ENCODE measurements around the gene TCF7.

Gene TCF7

DNA sequence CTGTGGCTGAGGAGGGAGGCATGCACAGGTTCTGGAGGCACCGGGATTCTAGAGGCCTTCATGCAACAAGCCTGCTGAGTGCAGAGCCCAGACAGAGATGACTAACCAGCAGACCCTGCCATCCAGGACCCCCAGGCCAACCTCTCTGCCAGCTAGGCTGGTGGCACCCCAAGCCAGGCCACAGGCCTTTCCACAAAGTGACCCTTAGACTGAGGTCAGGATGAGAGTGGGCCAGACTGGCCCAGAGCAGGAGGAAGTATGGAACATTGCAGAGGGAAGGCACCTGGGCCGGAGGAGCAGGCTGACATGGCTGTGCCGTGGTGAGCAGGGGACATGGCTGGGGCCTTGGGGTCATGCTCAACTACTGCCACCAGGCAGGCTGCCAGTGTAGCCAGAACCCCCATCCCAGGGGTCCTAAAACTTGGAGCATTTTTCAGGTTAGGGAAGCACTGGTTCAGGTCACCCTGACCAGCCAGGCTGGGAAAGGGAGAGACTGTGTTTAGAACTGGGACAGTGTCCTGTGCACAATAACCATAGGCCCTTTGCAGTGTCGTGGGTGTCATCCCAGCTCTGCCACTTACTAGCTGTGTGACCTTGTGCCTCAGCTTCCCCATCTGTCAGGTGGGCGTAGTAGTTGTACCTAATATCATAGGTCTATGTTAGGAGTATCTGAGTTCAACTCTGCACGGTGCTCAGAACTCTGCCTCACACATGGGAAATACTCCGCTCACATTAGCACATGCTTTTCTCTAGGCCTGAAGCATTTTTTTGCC, 17.3 kb downstream of the TCF7 start:
- no peak for DNase-seq

GRCh38 chr5:134132372-134133187, 18.1 kb downstream of the TCF7 start:
- DNase-seq, result peak; percentile 51 to 71

DNA sequence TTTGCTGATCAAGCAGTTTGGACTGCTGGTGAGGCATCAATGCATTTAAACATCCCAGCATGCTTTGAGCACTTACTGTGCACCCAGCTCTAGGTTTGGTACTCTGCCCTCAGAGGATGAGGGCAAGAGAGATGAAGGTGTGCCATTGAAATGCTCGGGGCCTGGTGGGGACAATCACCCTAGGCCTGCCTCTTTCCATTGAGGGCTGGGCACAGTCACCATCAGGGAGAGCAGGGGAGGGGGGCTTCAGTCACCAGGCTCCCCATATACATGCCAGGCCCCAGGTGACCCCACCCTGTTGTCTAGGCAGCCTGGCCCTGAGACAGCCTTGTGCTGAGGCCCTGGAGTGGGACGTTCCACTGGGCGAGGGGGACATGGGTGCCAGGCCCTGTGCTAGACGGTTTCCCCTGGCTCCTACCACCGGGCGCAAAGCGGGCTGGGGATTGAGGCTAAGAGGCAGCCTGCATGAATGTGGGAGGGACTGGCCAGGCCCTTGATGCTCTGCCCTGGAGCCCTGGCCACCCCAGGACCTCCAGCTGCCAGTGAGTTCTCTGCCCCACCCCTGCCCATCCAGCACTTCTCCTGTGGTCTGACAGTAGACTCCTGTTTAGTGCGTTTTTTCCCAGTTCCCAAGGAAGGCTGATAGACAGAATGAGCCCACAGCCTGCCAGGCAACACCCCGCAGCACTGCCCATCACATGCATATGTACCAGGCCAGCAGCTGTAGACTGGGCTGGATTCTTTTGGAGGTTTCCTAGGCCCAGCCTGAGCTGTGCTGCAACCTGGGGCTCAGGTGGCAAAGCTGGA, 18.9 kb downstream of the TCF7 start:
- DNase-seq, result no peak

GRCh38 chr5:134133995-134134541, 19.6 kb downstream of the TCF7 start:
- DNase-seq, result no peak

DNA sequence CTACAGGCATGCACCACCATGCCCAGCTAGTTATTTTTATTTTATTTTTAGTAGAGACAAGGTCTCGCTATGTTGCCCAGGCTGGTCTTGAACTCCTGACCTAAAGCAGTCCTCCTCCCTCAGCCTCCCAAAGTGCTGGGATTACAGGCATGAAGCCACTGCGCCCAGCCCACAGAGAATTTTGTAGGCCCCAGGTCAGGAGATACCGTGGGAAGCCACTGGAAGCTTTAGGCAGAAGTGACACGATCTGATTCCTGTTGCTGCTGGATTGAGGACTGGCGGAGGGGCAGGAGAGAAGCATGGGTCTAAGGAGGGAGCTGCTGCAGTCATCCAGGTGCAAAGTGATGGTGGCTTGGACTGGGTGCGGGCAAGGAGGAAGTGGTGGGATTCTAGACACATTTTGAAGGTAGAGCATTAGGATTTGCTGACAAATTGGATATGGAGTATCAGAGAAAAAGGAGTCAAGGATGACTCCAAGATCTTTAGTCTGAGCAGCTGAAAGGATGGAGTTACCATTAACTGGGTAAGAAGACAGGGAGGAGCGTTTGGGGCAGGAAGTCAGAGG, 20.7 kb downstream of the TCF7 start:
- DNase-seq, result peak in 1 of 2 experiments; percentile 0

GRCh38 chr5:134136221-134136631, 21.7 kb downstream of the TCF7 start:
- no peak for DNase-seq

DNA sequence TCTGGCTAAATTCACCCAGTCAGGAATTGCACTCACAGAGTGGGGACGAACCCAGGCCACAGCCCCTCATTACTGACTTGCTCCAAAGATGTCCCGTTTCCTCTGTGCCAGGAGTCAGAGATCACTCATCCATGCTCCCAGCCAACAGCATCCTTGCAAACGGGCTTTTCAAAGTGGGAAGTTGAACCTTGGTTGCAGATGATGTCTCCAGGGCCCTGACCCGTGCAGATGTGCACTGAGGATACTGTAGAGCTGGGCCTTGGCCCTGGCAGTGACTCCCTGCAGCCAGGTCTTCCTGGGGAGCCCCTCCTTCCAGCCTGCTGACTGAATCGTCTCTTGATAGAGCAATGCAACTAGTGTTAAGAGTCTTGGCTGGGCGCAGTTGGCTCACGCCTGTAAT, 22.3 kb downstream of the TCF7 start:
- DNase-seq, result no peak

DNA sequence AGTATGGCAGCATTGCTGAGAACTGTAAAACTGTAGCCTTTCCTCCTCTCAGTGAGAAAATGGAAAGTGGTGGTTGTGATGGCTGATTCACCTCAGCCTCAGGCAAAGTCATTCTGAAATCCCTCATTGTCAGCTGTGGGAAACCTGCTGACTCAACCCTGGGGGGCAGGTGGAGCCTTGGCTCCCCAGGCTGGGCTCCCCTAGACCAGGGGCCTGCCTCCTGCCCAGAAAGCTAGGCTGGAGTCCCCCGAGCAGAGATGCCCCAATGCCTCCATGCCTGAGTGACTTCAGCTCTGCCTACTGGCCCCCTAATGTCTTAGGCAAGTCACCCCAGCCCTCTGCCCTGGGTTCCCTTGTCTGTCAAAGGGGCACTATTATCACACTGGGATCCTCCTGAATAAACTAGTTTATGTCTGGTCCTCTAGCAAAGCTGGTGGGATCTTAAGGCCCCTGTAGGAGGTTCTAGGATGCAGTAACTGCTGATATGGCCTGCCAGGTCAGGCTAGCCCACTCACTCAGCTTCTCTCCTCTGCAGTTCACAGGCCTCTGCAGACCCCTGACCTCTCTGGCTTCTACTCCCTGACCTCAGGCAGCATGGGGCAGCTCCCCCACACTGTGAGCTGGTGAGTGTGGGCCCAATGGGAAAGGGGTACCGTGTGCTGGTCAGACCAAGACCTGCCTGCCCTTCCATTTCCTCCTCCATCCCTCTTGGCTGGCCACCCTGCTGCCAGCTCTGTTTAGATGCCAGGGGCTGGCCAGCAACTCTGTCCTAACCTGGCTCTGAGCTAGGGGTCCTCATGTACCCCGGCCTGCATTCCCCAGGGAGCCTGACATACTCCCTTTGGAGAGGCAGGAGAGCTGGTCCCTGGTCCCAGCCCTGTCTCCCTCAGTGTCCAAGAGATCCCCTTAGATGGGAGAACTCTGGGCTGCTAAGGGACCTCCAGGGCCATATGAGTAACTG, 24.2 kb downstream of the TCF7 start:
- peak; percentile 59 to 69 for DNase-seq

- DNase-seq, result no peak
Observed at GRCh38 chr5:134139377-134139851, 24.9 kb downstream of the TCF7 start.

- DNase-seq, result no peak
Observed at GRCh38 chr5:134139891-134140469, 25.5 kb downstream of the TCF7 start.

- DNase-seq, result peak in 1 of 2 experiments; percentile 63
Observed at GRCh38 chr5:134140530-134141201, 26.2 kb downstream of the TCF7 start.

DNA sequence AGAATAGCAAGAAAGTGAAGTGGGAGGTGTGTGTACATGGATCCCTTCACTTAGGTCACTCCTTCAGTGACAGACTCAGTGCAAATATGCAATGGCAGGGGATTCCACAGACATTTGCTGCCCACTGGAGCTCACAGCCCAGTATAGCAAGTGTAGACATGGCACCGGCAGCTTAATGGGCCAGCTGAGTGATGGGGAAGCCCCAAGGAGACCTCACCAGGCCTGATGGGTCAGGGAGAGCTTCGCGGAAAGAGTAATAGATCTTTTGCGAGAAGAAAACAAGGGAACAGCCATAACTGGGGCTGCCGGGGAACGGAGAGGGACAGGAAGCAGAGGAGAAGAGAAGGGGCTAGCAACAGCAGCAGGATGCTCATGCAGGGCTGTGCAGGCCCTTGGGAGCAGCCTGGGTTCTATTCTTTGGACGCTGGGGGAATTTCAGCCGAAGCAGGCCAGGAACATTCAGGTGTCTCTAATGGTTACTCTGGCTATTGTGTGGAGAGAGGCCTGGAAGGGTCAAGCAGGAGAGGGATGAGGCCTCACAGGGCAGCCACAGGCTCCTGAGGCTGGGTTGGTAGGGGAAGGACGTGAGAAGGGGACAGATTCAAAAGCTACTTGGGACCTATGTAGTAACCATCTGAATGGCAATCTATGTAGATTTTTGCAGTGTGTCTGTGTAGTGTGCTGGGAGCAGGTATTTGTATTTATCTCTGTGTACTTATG, 27.0 kb downstream of the TCF7 start:
- no peak for DNase-seq

DNA sequence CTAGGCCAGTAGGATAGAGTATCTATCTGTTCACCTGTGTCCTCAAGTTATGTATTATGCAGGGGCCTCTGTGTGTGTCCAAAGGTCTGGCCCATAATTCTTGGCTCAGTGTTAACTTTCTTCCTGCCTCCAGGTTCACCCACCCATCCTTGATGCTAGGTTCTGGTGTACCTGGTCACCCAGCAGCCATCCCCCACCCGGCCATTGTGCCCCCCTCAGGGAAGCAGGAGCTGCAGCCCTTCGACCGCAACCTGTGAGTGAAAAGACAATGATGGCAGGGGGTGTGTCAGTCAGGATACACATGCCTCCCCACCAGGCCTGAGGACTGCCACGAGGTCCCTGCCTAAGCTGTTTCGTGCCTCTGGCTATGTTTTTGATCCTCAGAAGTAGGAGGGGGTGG, 27.6 kb downstream of the TCF7 start:
- DNase-seq, result no peak

GRCh38 chr5:134142806-134143205, 28.3 kb downstream of the TCF7 start:
- no peak for DNase-seq

DNA sequence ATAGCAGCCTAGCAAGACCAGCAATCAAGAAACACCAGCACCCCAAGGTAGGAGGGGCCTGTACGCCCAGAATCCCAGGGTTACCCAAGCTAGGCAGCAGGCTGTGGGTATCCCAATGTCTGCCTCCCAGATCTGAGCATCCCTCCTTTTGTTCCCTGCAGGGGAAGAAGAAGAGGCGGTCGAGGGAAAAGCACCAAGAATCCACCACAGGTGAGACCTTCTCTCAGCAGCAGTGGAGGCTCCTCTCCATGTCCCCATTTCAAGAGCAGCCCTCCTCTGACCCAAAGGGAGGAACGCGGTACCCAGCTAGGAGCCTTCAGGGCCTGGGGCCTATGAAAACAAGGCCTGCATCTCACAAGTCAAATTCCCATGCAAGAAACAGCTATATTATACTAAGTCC, 28.9 kb downstream of the TCF7 start:
- DNase-seq, result no peak

- no peak for DNase-seq
Observed at GRCh38 chr5:134143944-134144941, 29.8 kb downstream of the TCF7 start.

- no peak for DNase-seq
Observed at GRCh38 chr5:134145041-134145757, 30.7 kb downstream of the TCF7 start.

Measured in stimulated activated CD4-positive, alpha-beta T cell treated with anti-CD3 and anti-CD28 coated beads, Interleukin-4, amount 100 ng/mL, for 4 hours (primary cell).